Caco-2 (cell line): ENCODE results near the gene TAGLN2. TPM values are rescaled to one million over a fixed set of nuclear protein-coding genes. Genes with fewer than 3 reads are reported as not detected.
A peak's percentile ranks its signal among the peaks of the same experiment; 100 is the strongest.

Experiments used
- BruUV-seq: library from RNA; stranded (reverse); fragments of 400-500 nt; replicated peaks from 2 replicates; lab custom pipeline; 2021; lab: Mats Ljungman, UMichigan
- CTCF ChIA-PET: fragments of 300-600 bp; sonication (Branson Sonifier 250); formaldehyde crosslinking; loops from one replicate; lab custom pipeline; 2022; ENCODE audit warnings: antibody characterized with exemption; lab: Charles Lee
- POLR2A ChIA-PET: fragments of 300-600 bp; sonication (Branson Sonifier 250); formaldehyde crosslinking; loops from one replicate; lab custom pipeline; 2022; ENCODE audit warnings: antibody characterized with exemption; lab: Charles Lee
- DNase-seq, 2 experiments: peaks; one replicate each; pipeline versions ENCODE4 v3.0.0 to v3.0.0-alpha.2; 2020 to 2022
- H3K27me3 ChIP-seq: replicated peaks from 2 replicates; pipeline ENCODE4 v1.6.0; 2011; ENCODE audit warnings: low read length; ENCODE audit not compliant: control insufficient read depth, insufficient read depth
- H3K36me3 ChIP-seq: 2 replicates; pipeline ENCODE4 v1.5.1; 2011; ENCODE audit warnings: low read length; ENCODE audit not compliant: control insufficient read depth, insufficient read depth
- H3K4me1 ChIP-seq: fragments of 250-450 bp; sonication (Bioruptor Pico); 2 replicates; pipeline ENCODE4 v1.5.1; 2020; ENCODE audit warnings: mild to moderate bottlenecking
- H3K4me3 ChIP-seq: 2 replicates; pipeline ENCODE4 v1.5.1; 2011; ENCODE audit warnings: low read depth, mild to moderate bottlenecking, control low read depth, low read length
- H3K9me3 ChIP-seq: fragments of 250-450 bp; sonication (Bioruptor Pico); 2 replicates; pipeline ENCODE4 v1.5.1; 2020; ENCODE audit warnings: mild to moderate bottlenecking, moderate library complexity
- H3K27ac Mint-ChIP-seq: one replicate; pipeline ENCODE4 v1.8.0; 2022; ENCODE audit warnings: mixed read lengths; ENCODE audit not compliant: unreplicated experiment
- H3K27me3 Mint-ChIP-seq: one replicate; pipeline ENCODE4 v1.8.0; 2022; ENCODE audit warnings: mixed read lengths; ENCODE audit not compliant: insufficient read depth, unreplicated experiment
- H3K36me3 Mint-ChIP-seq: one replicate; pipeline ENCODE4 v1.8.0; 2022; ENCODE audit warnings: mild to moderate bottlenecking, mixed read lengths; ENCODE audit not compliant: insufficient read depth, unreplicated experiment
- H3K4me1 Mint-ChIP-seq: one replicate; pipeline ENCODE4 v1.8.0; 2022; ENCODE audit warnings: low read depth, mixed read lengths; ENCODE audit not compliant: unreplicated experiment
- H3K4me3 Mint-ChIP-seq: one replicate; pipeline ENCODE4 v1.8.0; 2022; ENCODE audit warnings: mild to moderate bottlenecking, moderate library complexity, mixed read lengths; ENCODE audit not compliant: unreplicated experiment
- H3K9me3 Mint-ChIP-seq: one replicate; pipeline ENCODE4 v1.8.0; 2022; ENCODE audit warnings: mixed read lengths; ENCODE audit not compliant: unreplicated experiment
- intact Hi-C: fragments of 100-400 bp; cut with micrococcal nuclease; formaldehyde crosslinking; loops from one replicate; pipeline ENCODE4 v1.10.0; 2022; ENCODE audit not compliant: unreplicated experiment
- total RNA-seq: library from RNA; stranded (reverse); gene quantifications from 2 replicates; pipeline ENCODE4 v1.2.3, GENCODE V29; 2022
- TF ChIP-seq, protein P1 (sequence below), 2 experiments: fragments of 200-600 bp in 1 of 2; IDR thresholded peaks; 1 replicate in 1 of 2; 2 replicates in 1 of 2; pipeline versions ENCODE4 v1.5.1 to v1.8.0; 2011 to 2022; ENCODE audit warnings: antibody characterized with exemption in 1 of 2, control low read depth in 1 of 2, inconsistent platforms in 1 of 2, low read depth in 1 of 2, low read length in 1 of 2, mild to moderate bottlenecking in 1 of 2, moderate library complexity in 1 of 2; ENCODE audit not compliant: insufficient read depth in 1 of 2, severe bottlenecking in 1 of 2, unreplicated experiment in 1 of 2

Gene TAGLN2
- total RNA-seq, 1 experiment from 2014 or later = 531 TPM

DNA sequence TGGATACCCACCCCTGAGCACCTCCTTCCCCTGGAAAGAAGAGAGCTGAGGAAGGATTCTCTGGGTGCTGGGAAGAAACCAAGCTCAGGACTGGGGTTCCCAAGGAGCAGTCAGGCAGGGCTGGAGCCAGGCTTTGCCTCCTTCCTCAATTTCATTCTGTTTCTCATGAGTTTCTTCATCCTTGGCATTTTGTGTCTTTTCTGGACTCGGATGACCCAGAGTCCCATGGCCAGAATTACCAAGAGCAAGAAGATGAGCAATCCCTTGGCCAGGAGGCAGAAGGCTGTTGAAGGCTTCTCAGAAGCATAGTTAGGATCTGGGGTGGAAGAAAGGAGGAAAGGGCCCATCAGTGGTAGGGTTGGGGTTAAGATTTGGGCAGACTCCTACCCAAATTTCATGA, 26.2 kb upstream of the TAGLN2 start:
- H3K4me1 Mint-ChIP-seq = peaks cover 58% of the 10 kb centered on the region
- no peak overlapping the region for H3K4me3 Mint-ChIP-seq
- H3K9me3 ChIP-seq = no peaks in the 10 kb centered on the region
- no peaks in the 10 kb centered on the region for H3K36me3 ChIP-seq
- no peaks in the 10 kb centered on the region for H3K27me3 Mint-ChIP-seq
- ChIA-PET CTCF (no interaction called here), POLR2A (no interaction called here)
- H3K9me3 Mint-ChIP-seq = no peaks in the 10 kb centered on the region
- peaks cover 47% of the 10 kb centered on the region for H3K4me1 ChIP-seq
- TF ChIP-seq, protein P1, sequence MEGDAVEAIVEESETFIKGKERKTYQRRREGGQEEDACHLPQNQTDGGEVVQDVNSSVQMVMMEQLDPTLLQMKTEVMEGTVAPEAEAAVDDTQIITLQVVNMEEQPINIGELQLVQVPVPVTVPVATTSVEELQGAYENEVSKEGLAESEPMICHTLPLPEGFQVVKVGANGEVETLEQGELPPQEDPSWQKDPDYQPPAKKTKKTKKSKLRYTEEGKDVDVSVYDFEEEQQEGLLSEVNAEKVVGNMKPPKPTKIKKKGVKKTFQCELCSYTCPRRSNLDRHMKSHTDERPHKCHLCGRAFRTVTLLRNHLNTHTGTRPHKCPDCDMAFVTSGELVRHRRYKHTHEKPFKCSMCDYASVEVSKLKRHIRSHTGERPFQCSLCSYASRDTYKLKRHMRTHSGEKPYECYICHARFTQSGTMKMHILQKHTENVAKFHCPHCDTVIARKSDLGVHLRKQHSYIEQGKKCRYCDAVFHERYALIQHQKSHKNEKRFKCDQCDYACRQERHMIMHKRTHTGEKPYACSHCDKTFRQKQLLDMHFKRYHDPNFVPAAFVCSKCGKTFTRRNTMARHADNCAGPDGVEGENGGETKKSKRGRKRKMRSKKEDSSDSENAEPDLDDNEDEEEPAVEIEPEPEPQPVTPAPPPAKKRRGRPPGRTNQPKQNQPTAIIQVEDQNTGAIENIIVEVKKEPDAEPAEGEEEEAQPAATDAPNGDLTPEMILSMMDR (IDR thresholded peaks at IDR 0.05; ENCODE audit: insufficient read depth in 1 of 2, low read depth in 1 of 2, low read length in 1 of 2, severe bottlenecking in 1 of 2, unreplicated experiment in 1 of 2) = no peak
- H3K27me3 ChIP-seq = no peaks in the 10 kb centered on the region
- DNase-seq = no peak
- no peak overlapping the region for H3K4me3 ChIP-seq
- intact Hi-C loops = no loop called here
- H3K36me3 Mint-ChIP-seq = no peaks in the 10 kb centered on the region
- BruUV-seq = no TSS peak
- H3K27ac Mint-ChIP-seq = peak overlapping the region; percentile 30

DNA sequence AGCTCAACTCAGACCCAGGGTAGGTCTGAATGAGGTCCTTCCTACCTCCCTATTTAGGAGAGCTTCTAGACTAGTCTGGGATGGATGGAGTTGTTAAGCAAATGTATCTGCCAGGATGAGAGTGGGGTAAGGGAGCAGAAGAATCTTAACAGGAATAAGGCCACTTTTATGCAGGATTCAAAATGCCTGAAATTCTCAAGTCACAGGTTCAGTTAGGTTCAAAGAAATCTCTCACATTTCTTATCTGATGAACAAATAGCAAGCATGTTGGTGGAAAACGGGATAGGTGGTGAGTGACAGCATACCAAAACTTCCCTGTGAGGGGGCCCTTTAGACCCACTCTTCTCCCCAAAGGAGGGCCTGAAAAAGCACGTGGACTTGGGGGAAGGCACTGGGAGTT, 25.7 kb upstream of the TAGLN2 start:
- H3K4me1 ChIP-seq = peaks cover 52% of the 10 kb centered on the region
- H3K9me3 Mint-ChIP-seq = no peaks in the 10 kb centered on the region
- no peak for DNase-seq
- TF ChIP-seq, protein P1 (IDR thresholded peaks at IDR 0.05; ENCODE audit: insufficient read depth in 1 of 2, low read depth in 1 of 2, low read length in 1 of 2, severe bottlenecking in 1 of 2, unreplicated experiment in 1 of 2) = no peak
- H3K4me3 ChIP-seq = no peak overlapping the region
- H3K27me3 Mint-ChIP-seq = no peaks in the 10 kb centered on the region
- H3K27ac Mint-ChIP-seq = peak overlapping the region; percentile 30
- H3K9me3 ChIP-seq = no peaks in the 10 kb centered on the region
- H3K4me3 Mint-ChIP-seq = no peak overlapping the region
- no peaks in the 10 kb centered on the region for H3K36me3 Mint-ChIP-seq
- ChIA-PET POLR2A (no interaction called here), CTCF (no interaction called here)
- intact Hi-C loops = no loop called here
- no TSS peak for BruUV-seq
- H3K27me3 ChIP-seq = no peaks in the 10 kb centered on the region
- H3K36me3 ChIP-seq = no peaks in the 10 kb centered on the region
- H3K4me1 Mint-ChIP-seq = peaks cover 54% of the 10 kb centered on the region

DNA sequence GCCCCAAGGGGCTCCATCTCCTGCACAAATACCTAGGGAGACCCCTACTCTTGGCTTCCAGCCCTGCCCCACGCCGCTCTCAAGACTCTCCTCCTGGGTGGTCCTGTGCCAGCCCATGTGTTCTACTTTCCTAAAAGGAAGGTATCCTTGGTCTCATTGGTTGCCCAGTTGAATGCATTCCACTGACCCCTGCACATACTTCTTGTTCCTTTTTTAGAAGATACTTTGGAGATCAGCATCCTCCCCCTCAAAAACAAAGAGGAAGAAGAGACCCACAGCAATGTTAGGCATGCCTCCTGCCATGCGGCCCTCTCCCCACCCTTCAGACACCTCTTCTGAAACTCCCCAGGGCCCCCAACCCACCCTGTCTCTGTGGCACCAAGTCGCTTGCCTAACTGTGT, 24.7 kb upstream of the TAGLN2 start:
- Histone ChIP-seq H3K4me3 (no peak overlapping the region), H3K27me3 (no peaks in the 10 kb centered on the region), H3K4me1 (peaks cover 55% of the 10 kb centered on the region), H3K9me3 (no peaks in the 10 kb centered on the region), H3K36me3 (no peaks in the 10 kb centered on the region)
- H3K27ac Mint-ChIP-seq = peak overlapping the region; percentile 30
- no peaks in the 10 kb centered on the region for H3K9me3 Mint-ChIP-seq
- no peak for DNase-seq
- H3K36me3 Mint-ChIP-seq = no peaks in the 10 kb centered on the region
- H3K4me3 Mint-ChIP-seq = no peak overlapping the region
- intact Hi-C loops = no loop called here
- TF ChIP-seq, protein P1 (IDR thresholded peaks at IDR 0.05; ENCODE audit: insufficient read depth in 1 of 2, low read depth in 1 of 2, low read length in 1 of 2, severe bottlenecking in 1 of 2, unreplicated experiment in 1 of 2) = no peak
- no peaks in the 10 kb centered on the region for H3K27me3 Mint-ChIP-seq
- BruUV-seq = no TSS peak
- ChIA-PET POLR2A (no interaction called here), CTCF (interaction anchor here (1.3 to 1.5 kb wide), 2 partner anchors 16 to 58 kb away, joined by 3 to 5 read pairs; no protein-coding TSS in a partner anchor)
- peaks cover 61% of the 10 kb centered on the region for H3K4me1 Mint-ChIP-seq
